Osteocyte (in vitro differentiated cells): Measurements from ENCODE around the gene KLHL14. TPM values are rescaled to one million over a fixed set of nuclear protein-coding genes. Genes with fewer than 3 reads are reported as not detected.
A peak's percentile ranks its signal among the peaks of the same experiment; 100 is the strongest.

Experiments
- DNase-seq: peaks from one replicate; pipeline ENCODE4 v3.0.0; 2021; ENCODE audit warnings: mixed read lengths; ENCODE audit not compliant: unreplicated experiment; ENCODE audit errors: extremely low spot score
- H3K27ac Mint-ChIP-seq: one replicate; pipeline ENCODE4 v1.8.0; 2021; ENCODE audit warnings: mild to moderate bottlenecking, mixed read lengths; ENCODE audit not compliant: unreplicated experiment
- H3K27me3 Mint-ChIP-seq: one replicate; pipeline ENCODE4 v1.8.0; 2021; ENCODE audit warnings: mixed read lengths; ENCODE audit not compliant: unreplicated experiment
- H3K36me3 Mint-ChIP-seq: one replicate; pipeline ENCODE4 v1.8.0; 2021; ENCODE audit warnings: mixed read lengths; ENCODE audit not compliant: unreplicated experiment
- H3K4me1 Mint-ChIP-seq: one replicate; pipeline ENCODE4 v1.8.0; 2021; ENCODE audit warnings: mixed read lengths; ENCODE audit not compliant: unreplicated experiment
- H3K4me3 Mint-ChIP-seq: one replicate; pipeline ENCODE4 v1.8.0; 2021; ENCODE audit warnings: mild to moderate bottlenecking, moderate library complexity, mixed read lengths; ENCODE audit not compliant: unreplicated experiment
- H3K9me3 Mint-ChIP-seq: one replicate; pipeline ENCODE4 v1.8.0; 2021; ENCODE audit warnings: mixed read lengths; ENCODE audit not compliant: unreplicated experiment
- total RNA-seq: library from RNA; stranded (reverse); gene quantifications from 2 replicates; pipeline ENCODE4 v1.2.1, GENCODE V29; 2021
- TF ChIP-seq, protein P1 (sequence below): fragments of 200-600 bp; sonication (generic); IDR thresholded peaks from 2 replicates; pipeline ENCODE4 v1.5.0; 2021; ENCODE audit warnings: antibody characterized with exemption, mild to moderate bottlenecking, moderate library complexity

KLHL14 gene
- total RNA-seq, 1 donor from 2014 or later = not detected

DNA sequence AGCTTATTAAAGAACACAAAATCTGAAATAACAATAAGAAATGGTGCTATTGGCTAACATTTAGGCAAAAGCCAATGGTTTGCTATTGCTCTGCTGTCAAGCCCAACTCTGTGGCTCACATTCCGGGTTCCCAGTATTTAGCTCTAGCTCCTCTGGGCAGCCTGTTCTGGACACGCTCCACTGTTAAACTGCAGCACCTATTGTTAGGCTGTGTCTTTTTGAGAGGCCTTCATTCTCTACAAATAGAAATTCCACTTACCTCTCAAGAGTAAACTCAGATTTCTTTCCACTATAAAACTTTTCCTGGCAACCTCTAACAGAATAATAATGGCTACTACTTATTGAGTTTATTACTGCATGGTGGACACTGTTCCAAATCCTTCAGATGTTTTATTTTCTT, 3.7 kb upstream of the KLHL14 start:
- DNase-seq = no peak
- no peaks in the 10 kb centered on the region for H3K36me3 Mint-ChIP-seq
- H3K4me1 Mint-ChIP-seq = peaks cover 5% of the 10 kb centered on the region
- H3K27ac Mint-ChIP-seq = no peak overlapping the region
- TF ChIP-seq, protein P1, sequence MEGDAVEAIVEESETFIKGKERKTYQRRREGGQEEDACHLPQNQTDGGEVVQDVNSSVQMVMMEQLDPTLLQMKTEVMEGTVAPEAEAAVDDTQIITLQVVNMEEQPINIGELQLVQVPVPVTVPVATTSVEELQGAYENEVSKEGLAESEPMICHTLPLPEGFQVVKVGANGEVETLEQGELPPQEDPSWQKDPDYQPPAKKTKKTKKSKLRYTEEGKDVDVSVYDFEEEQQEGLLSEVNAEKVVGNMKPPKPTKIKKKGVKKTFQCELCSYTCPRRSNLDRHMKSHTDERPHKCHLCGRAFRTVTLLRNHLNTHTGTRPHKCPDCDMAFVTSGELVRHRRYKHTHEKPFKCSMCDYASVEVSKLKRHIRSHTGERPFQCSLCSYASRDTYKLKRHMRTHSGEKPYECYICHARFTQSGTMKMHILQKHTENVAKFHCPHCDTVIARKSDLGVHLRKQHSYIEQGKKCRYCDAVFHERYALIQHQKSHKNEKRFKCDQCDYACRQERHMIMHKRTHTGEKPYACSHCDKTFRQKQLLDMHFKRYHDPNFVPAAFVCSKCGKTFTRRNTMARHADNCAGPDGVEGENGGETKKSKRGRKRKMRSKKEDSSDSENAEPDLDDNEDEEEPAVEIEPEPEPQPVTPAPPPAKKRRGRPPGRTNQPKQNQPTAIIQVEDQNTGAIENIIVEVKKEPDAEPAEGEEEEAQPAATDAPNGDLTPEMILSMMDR = no peak
- no peaks in the 10 kb centered on the region for H3K9me3 Mint-ChIP-seq
- H3K4me3 Mint-ChIP-seq = no peak overlapping the region
- peaks cover 44% of the 10 kb centered on the region for H3K27me3 Mint-ChIP-seq

DNA sequence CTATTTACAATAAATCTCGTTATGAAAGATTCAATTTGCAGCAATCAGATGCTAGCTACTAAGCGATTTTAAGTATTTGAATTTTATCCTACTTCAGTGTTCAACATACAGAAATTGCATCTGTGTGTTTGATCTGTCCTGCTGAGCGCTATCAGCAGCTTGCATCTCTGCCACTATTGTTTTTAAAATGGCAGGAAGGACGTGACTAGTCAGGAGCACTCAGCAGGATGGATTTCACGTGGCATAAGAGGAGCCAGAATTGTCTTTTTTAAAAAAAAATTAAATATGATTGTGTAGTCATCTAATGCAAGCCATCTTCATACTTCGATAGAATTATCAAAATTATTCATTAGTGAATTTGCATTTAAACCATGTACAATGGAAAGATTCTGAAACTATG, 2.8 kb upstream of the KLHL14 start:
- Mint-ChIP-seq H3K9me3 (no peaks in the 10 kb centered on the region), H3K36me3 (no peaks in the 10 kb centered on the region), H3K4me3 (no peak overlapping the region), H3K27me3 (peaks cover 51% of the 10 kb centered on the region), H3K27ac (no peak overlapping the region), H3K4me1 (peaks cover 12% of the 10 kb centered on the region)
- TF ChIP-seq, protein P1 = no peak
- no peak for DNase-seq

DNA sequence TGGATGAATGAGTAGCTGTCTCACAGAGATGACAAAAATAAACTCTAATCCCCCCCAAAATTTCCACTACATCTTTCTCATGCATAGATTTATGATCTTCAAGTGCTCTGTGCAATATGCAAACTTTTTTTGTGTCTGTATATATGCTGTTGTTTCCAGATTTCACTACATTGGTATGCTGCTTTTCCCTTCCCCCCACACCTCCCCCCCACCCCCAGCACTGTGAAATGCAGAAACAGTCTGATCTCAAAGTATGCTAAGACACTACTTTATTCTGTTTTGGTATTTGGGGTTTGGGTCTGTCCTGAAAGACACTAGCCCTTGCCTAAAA, 524 bp upstream of the KLHL14 start:
- no peak overlapping the region for H3K4me3 Mint-ChIP-seq
- TF ChIP-seq, protein P1 = no peak

DNA sequence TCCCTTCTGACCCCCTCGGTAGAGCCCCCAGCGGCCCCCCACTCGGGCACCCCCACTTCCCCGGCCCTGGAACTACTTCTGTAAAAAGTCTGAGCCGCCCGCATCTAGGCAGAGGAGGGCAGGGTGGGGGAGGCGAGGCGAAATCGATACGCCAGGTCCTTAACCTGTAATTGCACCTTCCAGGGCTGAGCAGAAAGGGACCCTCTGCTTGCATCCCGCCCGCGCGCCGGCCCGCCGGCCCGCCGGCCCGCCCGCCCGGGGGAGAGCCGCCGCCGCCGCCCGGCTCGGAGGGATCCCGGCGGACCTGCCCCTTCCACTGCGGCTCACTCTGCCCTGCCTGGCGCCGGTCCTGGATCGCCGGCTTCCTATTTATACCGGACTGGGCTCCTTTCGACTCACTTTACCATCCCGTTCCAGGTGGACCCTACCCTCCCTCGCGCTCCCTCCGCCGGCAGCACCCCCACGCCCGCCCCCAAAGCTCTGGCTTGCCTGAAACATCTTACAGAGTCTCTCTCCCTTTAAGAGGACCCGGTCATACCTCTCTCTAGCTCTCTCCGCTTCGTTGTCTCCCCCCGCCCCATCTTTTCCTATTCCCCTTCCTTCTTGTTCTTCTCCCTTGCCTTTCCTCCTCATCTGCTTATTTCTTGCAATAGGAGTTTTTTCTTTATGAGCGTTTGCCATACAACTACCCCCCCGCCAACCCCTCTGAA, 797 bp downstream of the KLHL14 start:
- no peaks in the 10 kb centered on the region for H3K36me3 Mint-ChIP-seq
- TF ChIP-seq, protein P1 = no peak
- peaks cover 65% of the 10 kb centered on the region for H3K27me3 Mint-ChIP-seq
- H3K4me3 Mint-ChIP-seq = peak overlapping the region; percentile 38
- peaks cover 18% of the 10 kb centered on the region for H3K4me1 Mint-ChIP-seq
- H3K9me3 Mint-ChIP-seq = no peaks in the 10 kb centered on the region
- no peak overlapping the region for H3K27ac Mint-ChIP-seq
- DNase-seq = no peak

More for the DNA sequence above, 524 bp upstream of the KLHL14 start:
- no peak for DNase-seq
- Mint-ChIP-seq H3K4me1 (peaks cover 18% of the 10 kb centered on the region), H3K27me3 (peaks cover 59% of the 10 kb centered on the region), H3K27ac (no peak overlapping the region), H3K9me3 (no peaks in the 10 kb centered on the region), H3K36me3 (no peaks in the 10 kb centered on the region)

DNA sequence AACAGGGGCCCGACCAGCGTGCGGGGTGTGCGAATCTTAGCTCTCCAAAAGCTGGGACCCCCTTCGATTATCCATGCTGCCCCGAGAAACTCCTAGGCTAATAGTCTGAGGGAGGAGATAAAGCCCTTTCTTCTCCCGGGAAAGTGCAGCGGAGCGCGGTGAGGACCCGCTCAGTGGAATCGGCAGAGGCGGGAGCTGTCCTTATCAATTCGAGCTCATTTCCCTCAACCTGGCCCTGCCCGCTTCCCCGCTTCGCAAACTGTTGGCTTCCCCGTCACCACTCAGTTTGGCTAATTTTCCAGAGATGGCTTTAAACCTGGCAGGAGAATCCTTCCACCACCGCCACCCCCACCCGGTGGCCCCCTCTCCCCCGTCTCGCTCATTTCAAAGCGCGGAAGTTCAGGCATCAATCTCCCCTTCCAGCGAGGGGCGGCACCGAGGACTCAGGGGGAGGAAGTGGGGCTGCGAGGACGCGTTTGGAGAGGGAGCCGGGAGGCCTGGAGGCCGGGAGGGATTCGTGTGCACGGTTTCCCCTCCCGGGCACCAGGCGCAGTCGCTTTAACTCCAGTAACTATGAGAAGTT, 1.6 kb downstream of the KLHL14 start:
- Mint-ChIP-seq H3K27ac (no peak overlapping the region), H3K27me3 (peaks cover 68% of the 10 kb centered on the region), H3K4me3 (peak overlapping the region; percentile 69), H3K9me3 (no peaks in the 10 kb centered on the region), H3K4me1 (peaks cover 18% of the 10 kb centered on the region), H3K36me3 (no peaks in the 10 kb centered on the region)
- TF ChIP-seq, protein P1 = no peak
- DNase-seq = no peak
